ENCODE measurements around the gene FAM3A.
A peak's percentile ranks its signal among the peaks of the same experiment; 100 is the strongest.

The FAM3A gene

DNA sequence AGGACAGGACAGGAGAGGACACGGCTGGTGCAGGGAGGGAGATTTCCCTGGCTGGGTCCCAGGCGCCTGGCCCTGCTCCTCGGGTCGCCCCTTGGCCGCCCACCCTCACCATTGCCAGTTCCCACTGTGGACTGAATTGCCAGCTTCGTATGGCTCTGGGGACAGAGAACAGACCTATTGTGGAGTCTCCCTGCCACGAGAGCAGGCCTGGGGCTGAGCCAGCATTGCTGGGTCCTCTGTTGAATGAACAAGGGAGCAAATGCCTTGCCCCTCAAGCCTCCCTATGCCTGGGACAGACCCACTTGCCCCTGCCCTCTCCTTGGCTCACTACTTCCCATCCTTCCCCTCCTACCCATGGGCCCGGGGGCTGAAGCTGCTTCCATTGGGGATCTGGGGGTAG, 53.6 kb downstream of the FAM3A start:
- no peak for DNase-seq (ENCODE audit: low read depth, low spot score)

DNA sequence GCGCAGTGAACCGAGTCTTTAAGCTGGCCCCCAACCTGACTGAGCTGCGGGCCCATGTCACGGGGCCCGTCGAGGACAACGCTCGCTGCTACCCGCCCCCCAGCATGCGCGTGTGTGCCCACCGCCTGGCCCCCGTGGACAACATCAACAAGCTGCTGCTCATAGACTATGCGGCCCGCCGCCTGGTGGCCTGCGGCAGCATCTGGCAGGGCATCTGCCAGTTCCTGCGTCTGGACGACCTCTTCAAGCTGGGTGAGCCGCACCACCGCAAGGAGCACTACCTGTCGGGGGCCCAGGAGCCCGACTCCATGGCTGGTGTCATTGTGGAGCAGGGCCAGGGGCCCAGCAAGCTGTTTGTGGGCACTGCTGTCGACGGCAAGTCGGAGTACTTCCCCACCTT, 55.7 kb downstream of the FAM3A start:
- DNase-seq (ENCODE audit: low read depth, low spot score): no peak

DNA sequence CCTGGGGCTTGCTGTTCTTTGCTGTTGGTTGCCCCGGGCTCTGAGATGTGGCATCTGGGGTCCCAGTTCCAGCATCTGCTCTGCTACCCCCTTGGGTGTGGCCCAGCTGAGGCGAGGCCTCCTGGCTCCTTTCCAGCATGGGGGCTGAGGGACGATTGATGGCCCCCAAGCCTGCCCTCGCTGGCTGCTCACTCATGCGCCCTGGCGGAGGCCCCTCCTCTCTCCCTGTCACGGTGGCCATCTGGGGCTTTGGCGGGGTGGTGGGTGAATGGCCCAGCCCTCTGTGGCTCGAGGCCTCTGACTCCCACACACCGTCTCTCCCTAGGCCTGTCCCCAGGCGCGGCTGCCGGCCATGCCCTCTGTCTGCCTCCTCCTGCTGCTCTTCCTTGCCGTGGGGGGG, 56.2 kb downstream of the FAM3A start:
- DNase-seq (ENCODE audit: low read depth, low spot score): no peak

DNA sequence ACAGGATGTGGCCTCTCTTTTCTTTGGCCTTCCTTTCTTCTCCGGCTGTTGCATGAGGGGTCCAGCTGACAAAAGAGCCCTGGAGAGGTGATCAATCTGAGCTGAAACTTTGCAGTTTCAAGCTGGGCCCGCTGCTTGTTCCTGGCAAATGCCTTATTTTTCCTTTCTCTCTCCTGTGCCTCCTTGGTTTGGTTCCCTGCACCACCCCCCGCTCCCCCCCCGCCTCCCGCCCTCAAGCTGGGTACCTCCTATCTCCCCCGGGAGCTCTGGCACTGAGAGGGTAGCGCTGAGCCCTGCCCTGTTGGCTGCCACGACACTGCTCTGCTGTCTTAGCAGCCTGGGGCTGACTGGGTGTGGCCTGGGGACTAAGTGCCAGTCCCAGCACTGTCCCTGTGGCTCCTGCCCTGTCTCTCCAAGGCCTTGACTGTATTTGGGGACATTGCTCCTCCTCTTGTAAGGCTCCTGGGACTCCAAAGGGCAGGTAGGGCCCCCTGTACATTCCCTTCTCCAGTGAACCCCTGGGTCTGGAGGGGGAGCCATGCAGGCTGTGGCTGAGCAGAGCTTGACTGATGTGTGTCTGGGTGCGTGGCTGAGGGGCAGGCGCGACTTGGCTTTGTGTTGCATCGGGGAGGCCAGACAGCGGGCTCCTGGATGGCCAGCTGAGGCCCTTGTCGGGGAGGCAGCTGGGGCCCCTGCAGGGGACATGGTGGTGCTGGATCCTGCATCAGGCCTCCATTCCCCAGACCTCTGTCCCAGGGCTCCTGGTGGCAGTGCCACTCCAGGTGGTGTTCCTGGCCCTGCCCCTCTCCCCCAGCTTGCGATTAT, 56.9 kb downstream of the FAM3A start:
- no peak for DNase-seq (ENCODE audit: low read depth, low spot score)

DNA sequence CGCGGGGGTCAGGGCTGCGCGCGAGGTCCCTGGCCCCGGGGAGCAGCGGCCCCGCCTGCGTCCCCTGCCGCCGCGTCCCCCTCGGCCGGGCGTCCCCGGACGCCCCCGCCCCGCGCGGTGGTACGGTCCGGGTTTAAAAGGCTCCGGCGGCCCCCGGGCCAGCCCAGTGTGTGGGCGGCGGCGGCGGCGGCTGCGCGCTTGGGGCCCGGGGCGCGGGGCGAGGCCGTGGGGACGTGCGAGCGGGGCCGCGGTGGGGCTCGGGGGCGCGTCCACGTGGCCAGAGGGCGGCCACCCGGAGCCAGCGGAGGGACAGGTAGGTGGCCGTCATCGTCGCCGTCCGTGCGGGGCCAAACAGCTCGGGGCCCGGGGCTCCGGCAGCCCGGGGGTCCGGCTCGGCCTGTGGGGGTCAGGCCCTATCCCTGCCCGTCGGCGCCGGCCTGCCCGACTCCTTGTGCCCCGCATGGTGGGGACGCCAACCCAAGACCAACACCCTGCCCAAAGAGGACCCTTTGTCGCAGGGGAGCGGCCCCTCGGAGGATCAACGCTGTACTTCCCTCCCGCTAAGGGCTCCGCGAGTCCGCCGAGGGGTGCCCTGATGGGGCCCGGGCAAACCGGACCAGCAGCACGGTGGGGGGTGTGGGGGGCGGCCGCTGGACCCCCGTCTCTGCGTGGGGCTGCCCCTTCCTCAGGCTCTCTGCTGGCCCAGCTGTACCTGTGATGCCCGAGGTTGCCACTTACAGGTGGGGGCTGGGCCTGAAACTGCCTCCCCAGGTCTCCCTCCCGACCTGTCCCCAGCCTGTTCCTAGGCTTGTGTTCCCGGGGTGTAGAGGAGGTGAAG, 57.7 kb downstream of the FAM3A start, which contains the start of gene PLXNA3:
PLXNA3 (plus strand) TSS at position 166 of the 838 bp plus-strand sequence. CDS start 1,903 bp downstream, outside the sequence.
- peak; percentile 39 for DNase-seq (ENCODE audit: low read depth, low spot score)

DNA sequence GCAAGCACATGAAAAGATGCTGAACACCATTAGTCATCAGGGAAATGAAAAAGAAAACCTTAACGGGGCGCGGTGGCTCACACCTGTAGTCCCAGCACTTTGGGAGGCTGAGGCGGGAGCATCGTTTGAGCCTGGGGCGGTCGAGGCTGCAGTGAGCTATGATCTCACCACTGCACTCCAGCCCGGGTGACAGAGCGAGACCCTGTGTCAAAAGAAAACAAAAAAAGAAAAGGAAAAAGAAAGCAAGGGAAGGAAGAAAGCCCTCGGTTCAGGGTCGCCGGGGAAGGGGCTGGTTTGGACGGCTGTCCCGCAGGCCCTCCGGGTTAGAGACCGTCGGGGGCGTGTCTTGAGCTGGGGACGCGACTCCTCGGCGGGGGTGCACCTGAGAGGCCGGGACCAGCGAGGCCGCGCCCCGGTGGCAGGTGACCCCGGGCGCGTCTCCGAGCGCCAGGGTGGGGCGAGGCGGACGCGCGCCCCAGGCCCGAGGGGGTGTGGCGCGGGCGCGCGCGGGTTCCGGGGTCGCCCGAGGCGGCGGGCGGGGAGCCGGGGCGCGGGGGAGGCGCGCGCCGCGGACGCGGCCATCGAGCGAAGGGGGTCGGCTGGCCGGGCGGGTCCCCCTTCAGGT, 58.4 kb downstream of the FAM3A start:
- DNase-seq (ENCODE audit: low read depth, low spot score): peak; percentile 8
